Cardiac muscle cell (in vitro differentiated cells and primary cell): ENCODE measurements around the gene TPD52L2. TPM values are rescaled to one million over a fixed set of nuclear protein-coding genes. Genes with fewer than 3 reads are reported as not detected.
"Not testable (repeated sequence)": the region's sequence is repeated elsewhere in the genome, so short reads cannot be mapped to it uniquely, and the experiment has no call there.

Experiments
- DNase-seq, 2 donors: peaks; one replicate each; pipeline versions ENCODE4 v3.0.0 to v3.0.0-alpha.2; 2010 to 2017; ENCODE audit warnings: low read depth in 1 of 2, low spot score in 1 of 2
- H3K27ac ChIP-seq: fragments of 200-600 bp; sonication (generic); 2 replicates; pipeline ENCODE4 v1.5.1; 2016
- H3K27me3 ChIP-seq: fragments of 200-600 bp; sonication (generic); 2 replicates; pipeline ENCODE4 v1.6.0; 2016; ENCODE audit warnings: control low read depth
- H3K36me3 ChIP-seq: fragments of 200-600 bp; sonication (generic); 2 replicates; pipeline ENCODE4 v1.5.1; 2016; ENCODE audit warnings: control low read depth
- H3K4me1 ChIP-seq: fragments of 200-600 bp; sonication (generic); 2 replicates; pipeline ENCODE4 v1.8.1; 2017; ENCODE audit warnings: low read depth, mild to moderate bottlenecking, mixed run types
- H3K4me3 ChIP-seq: fragments of 200-600 bp; sonication (generic); 2 replicates; pipeline ENCODE4 v1.5.1; 2016; ENCODE audit warnings: mild to moderate bottlenecking
- H3K9me3 ChIP-seq: fragments of 200-600 bp; sonication (generic); 2 replicates; pipeline ENCODE4 v1.5.1; 2017; ENCODE audit warnings: low read depth, mild to moderate bottlenecking, control low read depth
- polyA plus RNA-seq: library from polyadenylated mRNA; unstranded; fragments of >200 nt; fragmentation: Nextera tagmentation; extraction: Ambion mirVana; gene quantifications from 2 replicates; pipeline ENCODE4 v1.2.1, GENCODE V29; 2016
- total RNA-seq: library from RNA; depleted of rRNA; stranded (reverse); fragments of >200 nt; gene quantifications from 2 replicates; pipeline ENCODE4 v1.2.3, GENCODE V29; 2016
- TF ChIP-seq, protein P1 (sequence below): IDR thresholded peaks from 2 replicates; pipeline ENCODE4 v1.5.1; 2012; ENCODE audit warnings: low read depth, mild to moderate bottlenecking, low read length

TPD52L2 gene
- total and polyA plus RNA-seq, 2 experiments from 2014 or later = 103 to 114 TPM

DNA sequence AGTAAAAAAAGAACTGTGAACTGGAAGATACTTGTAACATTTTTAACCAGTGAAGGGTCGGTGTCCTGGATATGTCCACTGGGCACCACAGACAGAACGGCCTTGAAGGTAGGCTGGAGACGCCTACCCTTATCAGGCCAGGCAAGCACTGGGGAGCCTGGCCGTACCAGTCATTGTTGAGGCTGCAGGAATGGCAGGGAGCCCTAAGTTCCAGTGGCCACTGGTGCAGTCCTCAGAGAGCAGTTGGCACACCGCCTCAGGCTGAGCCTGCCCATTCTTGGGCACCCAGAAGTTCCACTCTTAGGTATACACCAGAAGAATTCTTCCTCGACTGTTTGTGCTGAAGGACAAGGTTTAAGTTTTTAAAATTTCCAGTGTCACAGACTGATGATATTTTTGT lies 50.4 kb downstream of the TPD52L2 start:
- H3K4me3 ChIP-seq = no peak overlapping the region
- H3K27ac ChIP-seq = no peak overlapping the region
- H3K36me3 ChIP-seq = no peaks in the 10 kb centered on the region
- TF ChIP-seq, protein P1, sequence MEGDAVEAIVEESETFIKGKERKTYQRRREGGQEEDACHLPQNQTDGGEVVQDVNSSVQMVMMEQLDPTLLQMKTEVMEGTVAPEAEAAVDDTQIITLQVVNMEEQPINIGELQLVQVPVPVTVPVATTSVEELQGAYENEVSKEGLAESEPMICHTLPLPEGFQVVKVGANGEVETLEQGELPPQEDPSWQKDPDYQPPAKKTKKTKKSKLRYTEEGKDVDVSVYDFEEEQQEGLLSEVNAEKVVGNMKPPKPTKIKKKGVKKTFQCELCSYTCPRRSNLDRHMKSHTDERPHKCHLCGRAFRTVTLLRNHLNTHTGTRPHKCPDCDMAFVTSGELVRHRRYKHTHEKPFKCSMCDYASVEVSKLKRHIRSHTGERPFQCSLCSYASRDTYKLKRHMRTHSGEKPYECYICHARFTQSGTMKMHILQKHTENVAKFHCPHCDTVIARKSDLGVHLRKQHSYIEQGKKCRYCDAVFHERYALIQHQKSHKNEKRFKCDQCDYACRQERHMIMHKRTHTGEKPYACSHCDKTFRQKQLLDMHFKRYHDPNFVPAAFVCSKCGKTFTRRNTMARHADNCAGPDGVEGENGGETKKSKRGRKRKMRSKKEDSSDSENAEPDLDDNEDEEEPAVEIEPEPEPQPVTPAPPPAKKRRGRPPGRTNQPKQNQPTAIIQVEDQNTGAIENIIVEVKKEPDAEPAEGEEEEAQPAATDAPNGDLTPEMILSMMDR = no peak
- H3K4me1 ChIP-seq = no peaks in the 10 kb centered on the region
- no peak for DNase-seq
- H3K27me3 ChIP-seq = no peaks in the 10 kb centered on the region
- H3K9me3 ChIP-seq = no peaks in the 10 kb centered on the region

DNA sequence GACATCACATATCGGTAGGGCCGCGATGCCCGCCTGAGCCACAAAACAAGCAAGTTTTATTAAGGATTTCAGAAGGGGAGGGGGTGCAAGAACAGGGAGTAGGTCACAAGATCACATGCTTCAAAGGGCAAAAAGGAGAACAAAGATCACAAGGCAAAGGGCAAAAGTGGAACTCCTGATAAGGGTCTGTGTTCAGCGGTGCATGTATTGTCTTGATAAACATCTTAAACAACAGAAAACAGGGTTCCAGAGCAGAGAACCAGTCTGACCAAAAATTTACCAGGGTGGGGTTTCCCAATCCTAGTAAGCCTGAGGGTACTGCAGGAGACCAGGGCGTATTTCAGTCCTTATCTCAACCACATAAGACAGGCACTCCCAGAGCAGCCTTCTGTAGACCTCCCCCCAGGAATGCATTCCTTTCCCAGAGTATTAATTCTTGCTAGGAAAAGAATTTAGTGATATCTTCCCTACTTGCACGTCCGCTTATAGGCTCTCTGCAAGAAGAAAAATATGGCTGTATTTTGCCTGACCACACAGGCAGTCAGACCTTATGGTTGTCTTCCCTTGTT lies 51.4 kb downstream of the TPD52L2 start:
- not testable (repeated sequence) for H3K36me3 ChIP-seq, H3K27me3 ChIP-seq, H3K4me1 ChIP-seq, H3K9me3 ChIP-seq, H3K4me3 ChIP-seq, H3K27ac ChIP-seq
- DNase-seq = peak in 1 of 2 donors; percentile 23

DNA sequence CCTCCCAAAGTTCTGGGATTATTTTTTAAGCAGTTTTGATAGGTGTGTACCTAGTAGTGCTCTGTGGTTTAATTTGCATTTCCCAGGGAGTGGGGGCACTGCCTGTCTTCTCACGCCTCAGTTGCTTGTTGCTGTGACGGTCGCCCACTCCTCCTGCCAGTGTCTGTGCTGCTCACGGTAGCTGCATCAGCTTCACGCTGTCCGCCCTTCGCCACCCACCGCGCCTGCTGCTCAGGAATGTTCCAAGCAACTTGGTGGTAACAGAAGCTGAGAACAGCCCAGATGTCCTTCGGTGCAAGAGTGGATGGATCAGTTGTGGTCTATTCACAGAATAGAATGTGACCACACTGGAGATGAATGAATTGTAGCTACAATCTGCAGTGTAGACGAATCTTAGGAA lies 52.7 kb downstream of the TPD52L2 start:
- Histone ChIP-seq H3K36me3 (no peaks in the 10 kb centered on the region), H3K27ac (no peak overlapping the region), H3K27me3 (no peaks in the 10 kb centered on the region), H3K9me3 (no peaks in the 10 kb centered on the region), H3K4me1 (no peaks in the 10 kb centered on the region), H3K4me3 (no peak overlapping the region)
- TF ChIP-seq, protein P1 = no peak
- no peak for DNase-seq

DNA sequence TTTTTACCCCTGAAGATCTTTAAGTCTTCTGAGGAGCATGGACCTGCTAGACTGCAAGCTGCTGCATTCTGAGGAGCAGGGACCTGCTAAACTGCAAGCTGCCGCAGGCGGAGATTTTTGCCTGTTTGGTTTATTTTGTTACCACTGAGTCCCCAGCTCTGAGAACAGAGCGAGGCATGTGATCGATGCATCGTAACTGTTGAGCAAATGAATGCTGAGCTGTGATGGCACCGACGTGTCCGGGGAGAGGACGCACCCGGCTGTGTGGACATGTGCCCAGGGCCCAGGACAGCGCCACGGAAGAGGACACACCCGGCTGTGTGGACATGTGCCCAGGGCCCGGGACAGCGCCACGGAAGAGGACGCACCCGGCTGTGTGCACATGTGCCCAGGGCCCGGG lies 54.1 kb downstream of the TPD52L2 start:
- no peaks in the 10 kb centered on the region for H3K9me3 ChIP-seq

DNA sequence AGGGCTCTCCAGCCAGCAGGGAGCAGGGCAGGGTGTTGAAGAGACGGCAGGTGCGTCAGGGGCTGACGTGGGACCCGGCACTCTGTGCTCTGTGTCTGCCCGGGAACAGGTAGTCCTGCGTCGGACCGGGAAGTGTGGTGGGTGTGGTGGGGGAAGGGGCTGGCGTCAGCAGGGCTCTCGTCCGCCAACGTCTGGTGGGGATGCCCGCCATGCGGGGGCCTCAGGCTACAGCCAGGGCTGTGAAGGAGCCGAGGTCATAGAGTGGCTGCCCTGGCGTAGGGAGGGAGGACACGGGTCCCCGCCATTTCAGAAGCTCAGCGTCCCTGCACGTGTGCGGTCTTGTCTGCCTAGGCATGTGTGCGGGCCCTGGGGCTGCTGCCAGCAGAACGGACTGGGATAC lies 55.2 kb downstream of the TPD52L2 start:
- no peak for DNase-seq
- Histone ChIP-seq H3K27ac (no peak overlapping the region), H3K9me3 (no peaks in the 10 kb centered on the region), H3K36me3 (no peaks in the 10 kb centered on the region), H3K4me1 (no peaks in the 10 kb centered on the region), H3K4me3 (no peak overlapping the region), H3K27me3 (no peaks in the 10 kb centered on the region)
- TF ChIP-seq, protein P1 = no peak

More for the DNA sequence above, 54.1 kb downstream of the TPD52L2 start:
- no peaks in the 10 kb centered on the region for H3K27me3 ChIP-seq
- H3K36me3 ChIP-seq = no peaks in the 10 kb centered on the region
- DNase-seq = no peak
- TF ChIP-seq, protein P1 = no peak
- no peak overlapping the region for H3K27ac ChIP-seq
- no peaks in the 10 kb centered on the region for H3K4me1 ChIP-seq
- no peak overlapping the region for H3K4me3 ChIP-seq

DNA sequence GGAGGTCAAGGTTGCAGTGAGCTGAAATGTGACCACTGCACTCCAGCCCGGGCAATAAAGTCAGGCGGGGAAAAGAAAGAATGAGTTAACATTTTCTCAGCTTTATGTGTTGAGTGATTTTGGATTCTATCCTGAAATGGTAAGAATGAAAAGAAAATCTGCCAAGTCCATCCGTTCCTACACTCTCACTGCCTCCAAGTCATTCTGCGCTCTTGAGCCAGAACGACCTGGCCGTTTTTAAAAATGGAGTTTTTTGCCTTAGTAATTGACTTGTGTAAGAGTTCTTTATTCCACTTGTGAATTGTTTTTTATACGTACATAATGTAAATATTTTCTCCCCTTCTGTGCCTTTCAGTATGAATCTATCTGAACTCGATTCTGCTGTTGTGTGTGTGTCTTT lies 58.6 kb downstream of the TPD52L2 start:
- Histone ChIP-seq H3K36me3 (peaks cover 5% of the 10 kb centered on the region), H3K27me3 (no peaks in the 10 kb centered on the region), H3K9me3 (no peaks in the 10 kb centered on the region), H3K4me3 (no peak overlapping the region), H3K4me1 (no peaks in the 10 kb centered on the region), H3K27ac (no peak overlapping the region)
- DNase-seq = peak in 1 of 2 donors; percentile 33
- TF ChIP-seq, protein P1 = no peak
